A673 (cell line): Measurements from ENCODE around the gene PRKCA. TPM values are rescaled to one million over a fixed set of nuclear protein-coding genes. Genes with fewer than 3 reads are reported as not detected.

Source experiments
- BruUV-seq: library from RNA; stranded (reverse); fragments of 400-500 nt; replicated peaks from 2 replicates; lab custom pipeline; 2021; lab: Mats Ljungman, UMichigan
- CTCF ChIA-PET: fragments of 300-600 bp; sonication (Branson Sonifier 250); formaldehyde crosslinking; loops from one replicate; lab custom pipeline; 2022; ENCODE audit warnings: antibody characterized with exemption; lab: Charles Lee
- POLR2A ChIA-PET: fragments of 300-600 bp; sonication (Branson Sonifier 250); formaldehyde crosslinking; loops from one replicate; lab custom pipeline; 2022; ENCODE audit warnings: antibody characterized with exemption; ENCODE audit not compliant: low non-redundant PET; lab: Charles Lee
- DNase-seq: peaks from one replicate; pipeline ENCODE4 v3.0.0-alpha.2; 2015; ENCODE audit warnings: low spot score
- H3K27ac ChIP-seq: fragments of 200-600 bp; sonication (generic); 2 replicates; pipeline ENCODE4 v1.5.1; 2016; ENCODE audit warnings: mixed run types, low read depth, mild to moderate bottlenecking, mixed read lengths, antibody characterized with exemption, low read length; ENCODE audit not compliant: poor library complexity, severe bottlenecking
- H3K27me3 ChIP-seq: fragments of 200-600 bp; sonication (generic); replicated peaks from 2 replicates; pipeline ENCODE4 v1.6.1; 2017; ENCODE audit warnings: mixed run types, low read depth, mild to moderate bottlenecking, mixed read lengths, antibody characterized with exemption, low read length; ENCODE audit not compliant: insufficient read depth, poor library complexity
- H3K36me3 ChIP-seq: fragments of 200-600 bp; sonication (generic); 2 replicates; pipeline ENCODE4 v1.6.1; 2016; ENCODE audit warnings: mixed run types, mild to moderate bottlenecking, mixed read lengths, antibody characterized with exemption, low read length; ENCODE audit not compliant: insufficient read depth, poor library complexity, severe bottlenecking
- H3K4me1 ChIP-seq: fragments of 200-600 bp; sonication (generic); 2 replicates; pipeline ENCODE4 v1.6.1; 2017; ENCODE audit warnings: mixed run types, mild to moderate bottlenecking, mixed read lengths, antibody characterized with exemption, low read length; ENCODE audit not compliant: insufficient read depth, poor library complexity, severe bottlenecking
- H3K4me3 ChIP-seq: fragments of 200-600 bp; sonication (generic); 2 replicates; pipeline ENCODE4 v1.5.1; 2016; ENCODE audit warnings: low read depth, mixed run types, mild to moderate bottlenecking, mixed read lengths, low read length; ENCODE audit not compliant: poor library complexity, severe bottlenecking
- H3K9me3 ChIP-seq: fragments of 200-600 bp; sonication (generic); 2 replicates; pipeline ENCODE4 v1.6.1; 2016; ENCODE audit warnings: mixed run types, low read depth, mild to moderate bottlenecking, mixed read lengths, antibody characterized with exemption, low read length; ENCODE audit not compliant: poor library complexity, severe bottlenecking
- CTCF ChIP-seq: fragments of 300-800, 200-600 bp; sonication (generic); conservative IDR thresholded peaks from 2 replicates; pipeline ENCODE4 v1.5.1; 2017; ENCODE audit warnings: low read depth, mild to moderate bottlenecking, antibody characterized with exemption, low read length, moderate library complexity, mixed read lengths
- EZH2 ChIP-seq: fragments of 200-600 bp; sonication (generic); IDR thresholded peaks from 2 replicates; pipeline ENCODE4 v1.6.1; 2017; ENCODE audit warnings: borderline replicate concordance, low read depth, mild to moderate bottlenecking, mixed read lengths, antibody characterized with exemption, low read length; ENCODE audit not compliant: poor library complexity, severe bottlenecking
- intact Hi-C: fragments of 100-400 bp; cut with micrococcal nuclease; formaldehyde crosslinking; loops from one replicate; pipeline ENCODE4 v1.10.0; 2022; ENCODE audit not compliant: unreplicated experiment
- total RNA-seq: library from RNA; stranded (reverse); gene quantifications from 2 replicates; pipeline ENCODE4 v1.2.3, GENCODE V29; 2021

Gene PRKCA
- total RNA-seq, 1 experiment from 2014 or later, result 16.3 TPM

GRCh38 chr17:66397486-66397885 lies 95.1 kb downstream of the PRKCA start:
- BruUV-seq, result no TSS peak

GRCh38 chr17:66398059-66398458 lies 95.6 kb downstream of the PRKCA start:
- Histone ChIP-seq H3K4me3 (no peak overlapping the region), H3K4me1 (no peaks in the 10 kb centered on the region), H3K27ac (no peak overlapping the region), H3K27me3 (no peaks in the 10 kb centered on the region), H3K36me3 (no peaks in the 10 kb centered on the region), H3K9me3 (no peaks in the 10 kb centered on the region)
- DNase-seq, result no peak
- ChIA-PET POLR2A (no interaction called here), CTCF (no interaction called here)
- intact Hi-C loops, result no loop called here
- TF ChIP-seq EZH2, result no peak
- TF ChIP-seq CTCF, result no peak
- no TSS peak for BruUV-seq

More at GRCh38 chr17:66397486-66397885, 95.1 kb downstream of the PRKCA start:
- Histone ChIP-seq H3K9me3 (no peaks in the 10 kb centered on the region), H3K27ac (no peak overlapping the region), H3K4me1 (no peaks in the 10 kb centered on the region), H3K4me3 (no peak overlapping the region), H3K36me3 (no peaks in the 10 kb centered on the region), H3K27me3 (no peaks in the 10 kb centered on the region)
- TF ChIP-seq CTCF (no peak), EZH2 (no peak)
- DNase-seq, result no peak
- ChIA-PET CTCF (no interaction called here), POLR2A (no interaction called here)
- intact Hi-C loops, result no loop called here

- intact Hi-C loops, result no loop called here
Measured at GRCh38 chr17:66398617-66399016, 96.2 kb downstream of the PRKCA start.

More at GRCh38 chr17:66398617-66399016, 96.2 kb downstream of the PRKCA start:
- Histone ChIP-seq H3K4me3 (no peak overlapping the region), H3K9me3 (no peaks in the 10 kb centered on the region), H3K36me3 (no peaks in the 10 kb centered on the region), H3K27ac (no peak overlapping the region), H3K27me3 (no peaks in the 10 kb centered on the region), H3K4me1 (peaks cover 4% of the 10 kb centered on the region)
- DNase-seq, result no peak
- no TSS peak for BruUV-seq
- ChIA-PET POLR2A (no interaction called here), CTCF (no interaction called here)
- TF ChIP-seq EZH2 (no peak), CTCF (no peak)
